HFFc6 (cell line): ENCODE data around the gene ATP8A2. TPM values are rescaled to one million over a fixed set of nuclear protein-coding genes. Genes with fewer than 3 reads are reported as not detected.
"Not testable (repeated sequence)": the region's sequence is repeated elsewhere in the genome, so short reads cannot be mapped to it uniquely, and the experiment has no call there.

ENCODE experiments used
- DNase-seq: peaks from one replicate; pipeline ENCODE4 v3.0.0-alpha.2; 2018
- H3K27ac Mint-ChIP-seq: 2 replicates; pipeline ENCODE4 v1.8.0; 2020; ENCODE audit warnings: mild to moderate bottlenecking, mixed read lengths
- H3K27me3 Mint-ChIP-seq: 2 replicates; pipeline ENCODE4 v1.8.0; 2021; ENCODE audit warnings: mild to moderate bottlenecking, moderate library complexity, mixed read lengths; ENCODE audit not compliant: insufficient read depth
- H3K36me3 Mint-ChIP-seq: 2 replicates; pipeline ENCODE4 v1.8.0; 2021; ENCODE audit warnings: low read depth, mixed read lengths
- H3K4me1 Mint-ChIP-seq: 2 replicates; pipeline ENCODE4 v1.8.0; 2020; ENCODE audit warnings: low read depth, mixed read lengths
- H3K4me3 Mint-ChIP-seq: 2 replicates; pipeline ENCODE4 v1.8.0; 2020; ENCODE audit warnings: mild to moderate bottlenecking, moderate library complexity, mixed read lengths
- H3K9me3 Mint-ChIP-seq: 2 replicates; pipeline ENCODE4 v1.8.0; 2020; ENCODE audit warnings: mild to moderate bottlenecking, mixed read lengths
- CTCF ChIP-seq: fragments of 200-600 bp; sonication (generic); IDR thresholded peaks from 2 replicates; pipeline ENCODE4 v1.5.0; 2021; ENCODE audit warnings: antibody characterized with exemption, mild to moderate bottlenecking
- total RNA-seq, 6 experiments: library from RNA; stranded (reverse); fragmentation: NEBNext Ultra II Directional; extraction: Animal tissue kit (Norgen Biotek cat#: 25700); gene quantifications; 2 replicates in 1 of 6; 3 replicates in 5 of 6; pipeline ENCODE4 v1.2.3, GENCODE V29; 2021

The ATP8A2 gene
- total RNA-seq, 6 experiments from 2014 or later = 0.02 TPM; not detected in 5

- Mint-ChIP-seq H3K4me1 (peaks cover 15% of the 10 kb centered on the region; the same call in 1 of the 2 replicates), H3K9me3 (no peaks in the 10 kb centered on the region), H3K27me3 (peaks cover 3% of the 10 kb centered on the region; the same call in 1 of the 2 replicates), H3K27ac (no peak overlapping the region), H3K36me3 (no peaks in the 10 kb centered on the region), H3K4me3 (no peak overlapping the region)
- no peak for TF ChIP-seq CTCF
- no peak for DNase-seq
Observed at GRCh38 chr13:26058704-26059103, 686.9 kb downstream of the ATP8A2 start.

- DNase-seq = no peak
- no peak for TF ChIP-seq CTCF
- no peaks in the 10 kb centered on the region for H3K9me3 Mint-ChIP-seq
- no peak overlapping the region for H3K4me3 Mint-ChIP-seq
- H3K27ac Mint-ChIP-seq = no peak overlapping the region
- peaks cover 7% of the 10 kb centered on the region for H3K27me3 Mint-ChIP-seq
- peaks cover 15% of the 10 kb centered on the region; the same call in 1 of the 2 replicates for H3K4me1 Mint-ChIP-seq
- no peaks in the 10 kb centered on the region for H3K36me3 Mint-ChIP-seq
Observed at GRCh38 chr13:26060357-26060756, 688.6 kb downstream of the ATP8A2 start.

GRCh38 chr13:26061256-26061655, 689.5 kb downstream of the ATP8A2 start:
- Mint-ChIP-seq H3K9me3 (no peaks in the 10 kb centered on the region), H3K27me3 (peaks cover 7% of the 10 kb centered on the region), H3K36me3 (no peaks in the 10 kb centered on the region), H3K4me1 (peaks cover 15% of the 10 kb centered on the region; the same call in 1 of the 2 replicates), H3K27ac (no peak overlapping the region), H3K4me3 (no peak overlapping the region)
- no peak for DNase-seq
- no peak for TF ChIP-seq CTCF

GRCh38 chr13:26061947-26062346, 690.2 kb downstream of the ATP8A2 start:
- no peak overlapping the region for H3K4me3 Mint-ChIP-seq
- peaks cover 15% of the 10 kb centered on the region; the same call in 1 of the 2 replicates for H3K4me1 Mint-ChIP-seq
- no peaks in the 10 kb centered on the region for H3K9me3 Mint-ChIP-seq
- peaks cover 11% of the 10 kb centered on the region for H3K27me3 Mint-ChIP-seq
- no peak overlapping the region for H3K27ac Mint-ChIP-seq
- no peak for TF ChIP-seq CTCF
- H3K36me3 Mint-ChIP-seq = no peaks in the 10 kb centered on the region
- DNase-seq = peak; percentile 55

- peaks cover 15% of the 10 kb centered on the region; the same call in 1 of the 2 replicates for H3K4me1 Mint-ChIP-seq
- no peaks in the 10 kb centered on the region for H3K36me3 Mint-ChIP-seq
- DNase-seq = peak; percentile 23
- H3K27ac Mint-ChIP-seq = no peak overlapping the region
- no peaks in the 10 kb centered on the region for H3K9me3 Mint-ChIP-seq
- TF ChIP-seq CTCF = peak; percentile 79
- H3K27me3 Mint-ChIP-seq = peaks cover 13% of the 10 kb centered on the region
- no peak overlapping the region for H3K4me3 Mint-ChIP-seq
Observed at GRCh38 chr13:26062853-26063444, 691.2 kb downstream of the ATP8A2 start.

GRCh38 chr13:26066492-26066891, 694.7 kb downstream of the ATP8A2 start:
- not testable (repeated sequence) for H3K36me3 Mint-ChIP-seq, H3K4me1 Mint-ChIP-seq, DNase-seq, H3K4me3 Mint-ChIP-seq, H3K9me3 Mint-ChIP-seq, H3K27ac Mint-ChIP-seq
- peaks cover 15% of the 10 kb centered on the region for H3K27me3 Mint-ChIP-seq
